Panc1 (cell line): ENCODE results near the gene CEP128. TPM values are rescaled to one million over a fixed set of nuclear protein-coding genes. Genes with fewer than 3 reads are reported as not detected.

ENCODE experiments used
- ATAC-seq: fragments of 200-7000 bp; cut with Tn5 transposase; 2 replicates; pipeline ENCODE4 v1.9.1; 2020; ENCODE audit warnings: mild to moderate bottlenecking, moderate library complexity
- BruUV-seq: library from RNA; stranded (reverse); fragments of 400-500 nt; replicated peaks from 2 replicates; lab custom pipeline; 2021; lab: Mats Ljungman, UMichigan
- CTCF ChIA-PET: fragments of 300-600 bp; sonication (Branson Sonifier 250); formaldehyde crosslinking; loops from one replicate; lab custom pipeline; 2022; ENCODE audit warnings: antibody characterized with exemption; lab: Charles Lee
- POLR2A ChIA-PET: fragments of 300-600 bp; sonication (Branson Sonifier 250); formaldehyde crosslinking; loops from one replicate; lab custom pipeline; 2022; ENCODE audit warnings: antibody characterized with exemption; lab: Charles Lee
- DNase-seq: peaks from one replicate; pipeline ENCODE4 v3.0.0-alpha.2; 2010; ENCODE audit warnings: low read depth, low spot score
- H3K27ac ChIP-seq: 2 replicates; pipeline ENCODE4 v1.5.1; 2011; ENCODE audit warnings: mild to moderate bottlenecking, low read length, inconsistent platforms
- H3K27me3 ChIP-seq: fragments of 200-500 bp; sonication (Bioruptor generic); 2 replicates; pipeline ENCODE4 v1.6.0; 2014; ENCODE audit warnings: low read length, inconsistent platforms; ENCODE audit not compliant: control insufficient read depth, insufficient read depth
- H3K36me3 ChIP-seq: fragments of 200-500 bp; sonication (Bioruptor generic); 2 replicates; pipeline ENCODE4 v1.5.1; 2014; ENCODE audit warnings: inconsistent platforms, mild to moderate bottlenecking, low read length, moderate library complexity; ENCODE audit not compliant: control insufficient read depth, insufficient read depth
- H3K4me1 ChIP-seq: 2 replicates; pipeline ENCODE4 v1.5.1; 2011; ENCODE audit warnings: inconsistent platforms, mild to moderate bottlenecking, low read length, moderate library complexity; ENCODE audit not compliant: control insufficient read depth, insufficient read depth
- H3K4me3 ChIP-seq, 2 experiments: 2 replicates each; pipeline ENCODE4 v1.5.1; 2011 to 2012; ENCODE audit warnings: low read depth in 2 of 2, low read length in 2 of 2, mild to moderate bottlenecking in 2 of 2, inconsistent platforms in 1 of 2, moderate library complexity in 1 of 2
- H3K9me3 ChIP-seq: fragments of 200-500 bp; sonication (Bioruptor generic); 2 replicates; pipeline ENCODE4 v1.5.1; 2014; ENCODE audit warnings: low read depth, mild to moderate bottlenecking, inconsistent platforms, low read length, moderate library complexity; ENCODE audit not compliant: control insufficient read depth, insufficient read depth
- POLR2AphosphoS5 ChIP-seq: IDR thresholded peaks from 2 replicates; pipeline ENCODE4 v1.6.1; 2012; ENCODE audit warnings: mild to moderate bottlenecking, low read depth, low read length, moderate library complexity
- SIN3A ChIP-seq: IDR thresholded peaks from 2 replicates; pipeline ENCODE4 v1.6.1; 2012; ENCODE audit warnings: low read depth, mild to moderate bottlenecking, low read length, moderate library complexity, borderline replicate concordance; ENCODE audit not compliant: insufficient read depth
- TCF7L2 ChIP-seq: IDR thresholded peaks from 2 replicates; pipeline ENCODE4 v1.6.1; 2011; ENCODE audit warnings: mild to moderate bottlenecking, low read depth, low read length, inconsistent platforms
- in situ Hi-C: cut with HindIII; loops from 2 replicates; pipeline ENCODE4 v1.10.0; 2016; ENCODE audit warnings: low sequenced_read_pairs, low pct_unique_long_range_greater_than_20kb
- intact Hi-C: fragments of 100-400 bp; cut with micrococcal nuclease; formaldehyde crosslinking; loops from one replicate; pipeline ENCODE4 v1.10.0; 2022; ENCODE audit not compliant: unreplicated experiment
- total RNA-seq: library from RNA; stranded (reverse); gene quantifications from one replicate; pipeline ENCODE4 v1.2.1, GENCODE V29; 2021; ENCODE audit not compliant: unreplicated experiment
- TF ChIP-seq, protein P1 (sequence below), 2 experiments: IDR thresholded peaks; 2 replicates each; pipeline ENCODE4 v1.6.1; 2011 to 2012; ENCODE audit warnings: low read depth in 2 of 2, control low read depth in 1 of 2, low read length in 1 of 2, mild to moderate bottlenecking in 1 of 2, moderate library complexity in 1 of 2; ENCODE audit not compliant: insufficient read depth in 1 of 2
- TF ChIP-seq, protein P2 (sequence below): fragments of 450-650 bp; IDR thresholded peaks from 2 replicates; pipeline ENCODE4 v1.5.1; 2017; ENCODE audit warnings: mild to moderate bottlenecking

CEP128 gene
- total RNA-seq, 1 experiment from 2014 or later: 9.3 TPM

GRCh38 chr14:80602946-80603345 is 338.6 kb downstream of the CEP128 start:
- BruUV-seq: no TSS peak
- H3K36me3 ChIP-seq: no peaks in the 10 kb centered on the region
- DNase-seq: no peak
- in situ Hi-C loops: no loop called here
- ChIA-PET CTCF (no interaction called here), POLR2A (no interaction called here)
- no peak for ATAC-seq
- TF ChIP-seq TCF7L2: no peak
- TF ChIP-seq, protein P1, sequence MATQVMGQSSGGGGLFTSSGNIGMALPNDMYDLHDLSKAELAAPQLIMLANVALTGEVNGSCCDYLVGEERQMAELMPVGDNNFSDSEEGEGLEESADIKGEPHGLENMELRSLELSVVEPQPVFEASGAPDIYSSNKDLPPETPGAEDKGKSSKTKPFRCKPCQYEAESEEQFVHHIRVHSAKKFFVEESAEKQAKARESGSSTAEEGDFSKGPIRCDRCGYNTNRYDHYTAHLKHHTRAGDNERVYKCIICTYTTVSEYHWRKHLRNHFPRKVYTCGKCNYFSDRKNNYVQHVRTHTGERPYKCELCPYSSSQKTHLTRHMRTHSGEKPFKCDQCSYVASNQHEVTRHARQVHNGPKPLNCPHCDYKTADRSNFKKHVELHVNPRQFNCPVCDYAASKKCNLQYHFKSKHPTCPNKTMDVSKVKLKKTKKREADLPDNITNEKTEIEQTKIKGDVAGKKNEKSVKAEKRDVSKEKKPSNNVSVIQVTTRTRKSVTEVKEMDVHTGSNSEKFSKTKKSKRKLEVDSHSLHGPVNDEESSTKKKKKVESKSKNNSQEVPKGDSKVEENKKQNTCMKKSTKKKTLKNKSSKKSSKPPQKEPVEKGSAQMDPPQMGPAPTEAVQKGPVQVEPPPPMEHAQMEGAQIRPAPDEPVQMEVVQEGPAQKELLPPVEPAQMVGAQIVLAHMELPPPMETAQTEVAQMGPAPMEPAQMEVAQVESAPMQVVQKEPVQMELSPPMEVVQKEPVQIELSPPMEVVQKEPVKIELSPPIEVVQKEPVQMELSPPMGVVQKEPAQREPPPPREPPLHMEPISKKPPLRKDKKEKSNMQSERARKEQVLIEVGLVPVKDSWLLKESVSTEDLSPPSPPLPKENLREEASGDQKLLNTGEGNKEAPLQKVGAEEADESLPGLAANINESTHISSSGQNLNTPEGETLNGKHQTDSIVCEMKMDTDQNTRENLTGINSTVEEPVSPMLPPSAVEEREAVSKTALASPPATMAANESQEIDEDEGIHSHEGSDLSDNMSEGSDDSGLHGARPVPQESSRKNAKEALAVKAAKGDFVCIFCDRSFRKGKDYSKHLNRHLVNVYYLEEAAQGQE (IDR thresholded peaks at IDR 0.05; ENCODE audit: insufficient read depth in 1 of 2, low read depth in 2 of 2, low read length in 1 of 2): no peak
- no peak for TF ChIP-seq SIN3A
- no peak for TF ChIP-seq POLR2AphosphoS5
- TF ChIP-seq, protein P2, sequence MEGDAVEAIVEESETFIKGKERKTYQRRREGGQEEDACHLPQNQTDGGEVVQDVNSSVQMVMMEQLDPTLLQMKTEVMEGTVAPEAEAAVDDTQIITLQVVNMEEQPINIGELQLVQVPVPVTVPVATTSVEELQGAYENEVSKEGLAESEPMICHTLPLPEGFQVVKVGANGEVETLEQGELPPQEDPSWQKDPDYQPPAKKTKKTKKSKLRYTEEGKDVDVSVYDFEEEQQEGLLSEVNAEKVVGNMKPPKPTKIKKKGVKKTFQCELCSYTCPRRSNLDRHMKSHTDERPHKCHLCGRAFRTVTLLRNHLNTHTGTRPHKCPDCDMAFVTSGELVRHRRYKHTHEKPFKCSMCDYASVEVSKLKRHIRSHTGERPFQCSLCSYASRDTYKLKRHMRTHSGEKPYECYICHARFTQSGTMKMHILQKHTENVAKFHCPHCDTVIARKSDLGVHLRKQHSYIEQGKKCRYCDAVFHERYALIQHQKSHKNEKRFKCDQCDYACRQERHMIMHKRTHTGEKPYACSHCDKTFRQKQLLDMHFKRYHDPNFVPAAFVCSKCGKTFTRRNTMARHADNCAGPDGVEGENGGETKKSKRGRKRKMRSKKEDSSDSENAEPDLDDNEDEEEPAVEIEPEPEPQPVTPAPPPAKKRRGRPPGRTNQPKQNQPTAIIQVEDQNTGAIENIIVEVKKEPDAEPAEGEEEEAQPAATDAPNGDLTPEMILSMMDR: no peak
- H3K4me1 ChIP-seq: no peaks in the 10 kb centered on the region
- H3K4me3 ChIP-seq: no peak overlapping the region
- H3K27ac ChIP-seq: no peak overlapping the region
- no peaks in the 10 kb centered on the region for H3K27me3 ChIP-seq
- intact Hi-C loops: no loop called here
- H3K9me3 ChIP-seq: no peaks in the 10 kb centered on the region

- CTCF ChIA-PET: interaction anchor here (0.7 kb wide), 1 partner anchor 243 kb away, joined by 3 read pairs; no protein-coding TSS in a partner anchor
- TF ChIP-seq, protein P2: peak; percentile 48; the same call in 1 of the 2 replicates
- TF ChIP-seq, protein P1 (IDR thresholded peaks at IDR 0.05; ENCODE audit: insufficient read depth in 1 of 2, low read depth in 2 of 2, low read length in 1 of 2): no peak
- Histone ChIP-seq H3K9me3 (no peaks in the 10 kb centered on the region), H3K36me3 (no peaks in the 10 kb centered on the region), H3K4me1 (no peaks in the 10 kb centered on the region), H3K27ac (no peak overlapping the region), H3K27me3 (no peaks in the 10 kb centered on the region), H3K4me3 (no peak overlapping the region)
- BruUV-seq: no TSS peak
- ATAC-seq: no peak
- in situ Hi-C loops: no loop called here
- intact Hi-C loops: no loop called here
- peak; percentile 17 for DNase-seq
- POLR2A ChIA-PET: no interaction called here
Observed at GRCh38 chr14:80587096-80587724, 354.3 kb downstream of the CEP128 start.
